HG03103 (cell line): ENCODE measurements around the gene CCDC83.
A peak's percentile ranks its signal among the peaks of the same experiment; 100 is the strongest.
"Not testable (repeated sequence)": the region's sequence is repeated elsewhere in the genome, so short reads cannot be mapped to it uniquely, and the experiment has no call there.

Experiments
- ATAC-seq: cut with Tn5 transposase; IDR thresholded peaks from one replicate; pipeline ENCODE4 v1.9.1; 2021; ENCODE audit warnings: low read depth; ENCODE audit not compliant: unreplicated experiment

The CCDC83 gene

DNA sequence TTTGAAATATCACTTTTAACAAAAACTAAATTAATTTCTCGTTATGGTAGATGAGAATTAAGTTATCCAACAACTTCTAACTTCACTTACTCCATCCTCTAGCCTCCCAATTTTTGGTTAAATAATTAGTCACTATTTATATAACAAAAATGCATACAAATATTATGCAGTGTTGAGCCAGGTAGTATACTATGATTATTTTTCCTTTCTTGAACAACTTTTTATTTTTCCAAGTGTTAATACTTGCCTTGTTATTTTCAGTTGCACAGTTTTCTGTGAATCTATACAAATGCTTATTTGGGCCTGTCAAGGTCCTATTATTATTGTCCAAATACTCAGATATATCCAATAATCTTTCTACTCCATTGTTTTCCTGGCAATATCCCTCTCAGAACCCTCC is 19.9 kb upstream of the CCDC83 start:
- no peak for ATAC-seq

DNA sequence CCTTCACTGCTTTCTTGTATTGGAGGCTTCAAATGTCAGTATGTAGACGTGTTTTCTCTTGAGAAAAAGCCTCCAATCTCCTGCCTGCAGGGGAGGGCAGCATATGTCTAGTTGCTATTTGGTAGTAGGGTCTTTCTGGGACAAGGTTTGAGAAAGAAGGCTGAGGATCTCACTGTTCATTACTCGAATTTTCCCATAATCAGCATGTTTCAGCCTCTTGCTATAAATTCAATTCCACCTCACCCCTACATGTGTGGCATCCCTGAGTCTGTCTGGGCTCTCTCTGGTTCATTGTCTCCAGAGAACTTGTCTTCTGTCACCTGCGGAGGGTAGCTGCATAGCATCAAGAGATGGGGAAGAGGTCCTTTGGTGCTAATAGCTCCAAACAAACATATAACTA is 19.5 kb upstream of the CCDC83 start:
- no peak for ATAC-seq

DNA sequence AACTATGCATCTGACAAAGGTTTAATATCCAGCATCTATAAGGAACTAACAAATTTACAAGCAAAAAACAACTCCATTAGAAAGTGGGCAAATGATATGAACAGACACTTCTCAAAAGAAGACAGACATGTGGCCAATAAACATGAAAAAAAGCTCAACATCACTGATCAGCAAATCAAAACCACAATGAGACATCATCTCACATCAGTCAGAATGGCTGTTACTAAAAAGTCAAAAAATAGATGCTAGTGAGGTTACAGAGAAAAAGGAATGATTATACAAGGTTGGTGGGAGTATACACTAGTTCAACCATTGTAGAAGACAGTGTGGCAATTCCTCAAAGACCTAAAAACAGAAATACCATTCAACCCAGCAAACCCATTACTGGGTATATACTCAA is 14.3 kb upstream of the CCDC83 start:
- ATAC-seq = not testable (repeated sequence)

DNA sequence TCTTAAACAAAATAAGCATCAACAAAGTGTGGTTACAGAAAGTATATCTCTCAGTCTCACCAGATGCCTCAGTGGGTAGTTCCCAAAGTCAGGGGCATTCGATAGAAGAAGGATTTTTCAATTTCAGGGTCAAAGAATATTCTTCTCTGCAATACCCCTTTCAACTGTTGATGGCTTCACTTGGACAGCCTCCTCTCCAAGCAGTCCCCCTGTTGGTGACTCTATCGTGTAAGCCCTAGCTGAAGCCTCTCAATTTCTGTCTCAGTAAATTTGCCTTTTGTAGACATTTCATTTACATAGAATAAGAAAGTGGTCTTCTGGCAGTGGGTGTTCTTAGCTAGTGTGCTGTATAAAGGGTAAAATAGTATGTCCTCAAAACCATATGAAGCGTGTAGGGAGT is 11.3 kb upstream of the CCDC83 start:
- no peak for ATAC-seq

DNA sequence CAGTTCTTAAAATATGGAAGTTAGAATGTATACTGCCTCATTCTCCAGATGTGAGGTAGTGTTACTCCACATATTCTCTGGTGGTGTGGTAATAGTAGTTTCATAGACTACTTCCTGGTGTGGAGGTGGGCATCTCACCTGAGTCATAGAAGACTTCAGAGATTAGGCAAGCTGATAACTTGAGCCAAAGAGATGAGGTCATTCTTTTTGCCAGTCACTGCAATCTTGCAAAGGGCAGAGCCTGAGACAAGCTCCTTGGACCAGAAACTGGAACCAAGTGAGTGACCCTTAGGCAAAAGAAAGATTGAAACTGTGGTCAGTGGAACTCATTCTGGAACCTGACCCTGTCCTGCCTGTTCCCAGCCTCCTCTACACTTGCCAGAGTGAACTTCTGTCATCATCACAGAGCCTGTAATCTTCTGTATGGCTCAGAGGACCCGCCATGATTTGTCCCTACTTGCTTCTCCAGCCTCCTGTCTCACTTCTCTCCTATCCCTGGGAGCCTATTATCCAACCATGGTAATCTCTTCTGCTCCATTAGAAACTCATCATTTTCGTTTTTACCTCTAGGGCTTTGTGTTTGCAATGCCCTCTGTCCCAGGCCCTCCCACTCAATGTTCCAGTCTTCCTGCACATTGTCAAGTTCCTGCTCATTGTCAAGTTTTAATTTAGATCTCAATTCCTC is 10.6 kb upstream of the CCDC83 start:
- ATAC-seq = no peak

DNA sequence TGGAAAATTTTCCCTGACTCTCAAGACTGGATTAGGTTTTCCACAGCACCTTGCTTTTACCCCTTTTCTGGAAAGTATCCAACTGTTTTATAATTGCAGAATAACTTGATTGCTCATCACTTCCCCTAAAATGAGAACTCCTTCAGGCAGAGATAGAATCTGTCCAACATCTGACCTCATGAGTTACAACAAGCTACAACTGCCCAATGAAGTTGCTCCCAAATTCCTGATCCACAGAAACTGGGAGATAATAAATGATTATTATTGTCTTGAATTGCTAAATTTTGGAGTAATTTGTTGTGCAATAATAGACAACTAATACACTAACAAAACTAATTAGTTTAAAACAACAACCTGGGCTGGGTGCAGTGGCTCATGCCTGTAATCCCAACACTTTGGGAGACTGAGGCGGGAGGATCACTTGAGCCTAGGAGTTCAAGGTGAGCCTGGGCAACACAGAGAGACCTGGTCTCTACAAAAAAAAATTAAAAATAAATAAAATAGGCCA is 10.0 kb upstream of the CCDC83 start:
- ATAC-seq = no peak

DNA sequence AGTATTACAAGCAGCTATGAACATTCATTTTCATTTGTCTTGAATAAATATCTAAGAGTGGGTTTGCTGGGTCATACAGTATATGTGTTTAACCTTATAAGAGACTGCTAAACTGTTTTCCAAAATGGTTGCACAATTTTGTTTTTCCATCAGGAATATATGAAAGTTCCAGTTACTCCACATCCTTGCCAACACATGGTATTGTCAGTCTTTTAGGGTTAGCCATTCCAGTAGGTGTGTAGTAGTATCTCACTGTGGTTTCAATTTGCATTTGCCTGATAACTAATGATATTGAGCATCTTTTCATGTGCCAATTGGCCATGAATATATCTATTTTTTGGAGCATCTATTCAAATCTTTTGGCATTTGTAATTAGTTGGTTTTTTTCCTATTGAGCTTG is 7.7 kb upstream of the CCDC83 start:
- no peak for ATAC-seq

DNA sequence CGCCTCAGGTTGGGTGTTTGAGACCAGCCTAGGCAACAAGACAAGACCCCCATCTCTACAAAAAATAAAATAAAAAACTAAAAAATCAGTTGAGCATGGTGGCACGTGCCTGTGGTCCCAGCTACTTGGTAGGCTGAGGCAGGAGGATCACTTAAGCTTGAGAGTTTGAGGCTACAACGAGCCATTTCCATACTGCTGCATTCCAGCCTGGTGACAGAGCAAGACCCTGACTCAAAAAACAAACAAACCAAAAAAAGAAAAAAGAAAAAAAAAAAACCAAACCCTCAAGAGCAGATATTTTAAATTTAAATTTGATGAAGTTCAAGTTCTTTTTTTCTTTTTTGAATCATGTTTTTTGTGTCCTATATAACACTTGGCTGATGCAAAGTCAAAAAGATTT is 7.2 kb upstream of the CCDC83 start:
- ATAC-seq = no peak

DNA sequence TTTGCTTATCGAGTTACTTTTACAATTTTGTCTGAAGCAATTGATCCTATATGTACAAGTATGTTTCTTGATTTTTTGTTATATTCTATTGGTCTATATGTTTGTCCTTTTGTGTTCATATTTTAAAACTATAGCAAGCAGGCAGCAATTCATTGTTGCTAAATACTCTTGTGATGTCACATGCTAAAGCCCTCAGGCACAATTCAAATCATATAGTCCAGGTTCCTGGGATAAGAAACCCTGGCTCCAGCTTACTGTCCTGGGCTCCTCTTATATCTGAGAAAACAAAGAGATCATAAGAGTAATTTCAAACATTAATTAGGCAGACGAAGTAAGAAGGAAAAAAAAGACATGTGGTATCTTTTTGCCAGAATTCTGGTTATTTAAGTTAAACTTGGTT is 6.6 kb upstream of the CCDC83 start:
- ATAC-seq = no peak

DNA sequence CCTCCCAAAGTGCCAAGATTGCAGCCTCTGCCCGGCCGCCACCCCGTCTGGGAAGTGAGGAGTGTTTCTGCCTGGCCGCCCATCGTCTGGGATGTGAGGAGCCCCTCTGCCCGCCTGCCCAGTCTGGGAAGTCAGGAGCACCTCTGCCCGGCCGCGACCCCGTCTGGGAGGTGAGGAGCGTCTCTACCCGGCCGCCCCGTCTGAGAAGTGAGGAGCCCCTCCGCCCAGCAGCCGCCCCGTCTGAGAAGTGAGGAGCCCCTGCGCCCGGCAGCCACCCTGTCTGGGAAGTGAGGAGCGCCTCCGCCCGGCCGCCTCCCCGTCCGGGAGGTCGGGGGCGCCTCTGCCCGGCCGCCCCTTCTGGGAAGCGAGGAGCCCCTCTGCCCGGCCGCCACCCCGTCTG is 2.4 kb upstream of the CCDC83 start:
- ATAC-seq = not testable (repeated sequence)

DNA sequence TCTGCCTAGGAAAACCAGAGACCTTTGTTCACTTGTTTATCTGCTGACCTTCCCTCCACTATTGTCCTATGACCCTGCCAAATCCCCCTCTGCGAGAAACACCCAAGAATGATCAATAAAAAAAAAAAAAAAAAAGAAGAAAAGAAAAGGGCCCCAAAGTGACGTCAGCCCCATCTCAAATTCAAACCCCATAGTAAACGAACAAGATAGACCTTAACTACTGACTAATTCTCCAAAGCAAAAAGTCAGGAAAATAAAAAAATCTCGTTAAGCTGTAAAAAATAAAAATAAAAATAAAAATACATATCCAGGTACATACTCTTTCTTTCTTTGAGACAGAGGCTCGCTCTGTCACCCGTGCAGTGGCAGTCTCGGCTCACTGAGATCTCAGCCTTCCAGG is 1.6 kb upstream of the CCDC83 start:
- not testable (repeated sequence) for ATAC-seq

DNA sequence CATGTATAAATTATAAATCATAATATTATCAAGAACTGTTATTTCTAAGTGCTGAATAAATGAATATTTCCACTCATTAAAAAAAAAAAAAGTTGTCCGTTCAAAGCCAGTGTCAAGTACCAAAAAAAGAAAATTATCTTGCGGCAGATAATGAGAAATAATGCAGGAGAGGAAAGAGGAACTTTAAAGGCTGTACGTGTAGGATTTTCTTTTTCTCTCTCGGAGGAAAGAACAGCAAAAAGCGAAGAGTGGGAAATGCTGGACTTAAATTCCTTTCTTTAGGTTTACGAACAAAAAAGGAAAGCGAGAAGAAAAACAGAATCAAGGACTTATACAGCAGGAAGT is 999 bp upstream of the CCDC83 start:
- ATAC-seq = no peak

DNA sequence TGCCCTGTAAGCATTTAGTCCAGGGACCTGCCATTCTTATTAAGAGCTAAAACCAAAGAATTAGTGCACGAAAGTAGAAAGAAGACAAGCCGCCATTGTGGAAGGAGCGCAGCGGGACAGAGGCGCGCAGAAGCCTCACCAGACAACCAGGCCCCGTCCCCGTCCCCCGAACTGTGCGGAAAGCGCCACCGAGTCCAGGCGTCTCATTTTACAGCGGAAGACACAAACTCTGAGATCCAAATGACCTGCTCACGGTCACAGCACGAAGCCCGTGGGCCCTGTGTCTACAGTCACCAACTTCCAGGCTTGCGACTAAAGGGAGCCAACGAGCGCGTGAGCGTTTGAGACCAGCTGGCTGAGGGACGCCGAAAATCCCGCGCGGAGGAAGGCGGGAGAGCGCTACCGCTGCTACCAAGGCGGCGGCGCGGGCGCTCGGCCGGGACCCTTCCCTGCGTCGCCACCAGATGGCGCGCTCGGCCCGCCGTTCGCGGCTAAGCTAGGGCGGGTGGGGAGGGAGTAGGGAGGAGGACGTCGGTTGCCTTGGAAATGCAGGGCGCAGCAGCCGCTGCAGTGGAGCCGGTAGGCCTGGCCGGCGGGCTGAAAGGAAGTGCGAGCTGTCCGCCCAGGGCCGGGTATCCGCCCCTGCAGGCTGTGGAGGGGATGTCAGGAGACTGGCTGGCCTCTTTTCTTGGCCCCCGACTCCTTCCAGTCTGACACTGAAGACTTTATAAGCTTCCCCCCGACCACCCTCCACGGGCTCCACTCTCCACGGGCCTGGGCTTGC is 434 bp upstream of the CCDC83 start:
- ATAC-seq = peak; percentile 99

DNA sequence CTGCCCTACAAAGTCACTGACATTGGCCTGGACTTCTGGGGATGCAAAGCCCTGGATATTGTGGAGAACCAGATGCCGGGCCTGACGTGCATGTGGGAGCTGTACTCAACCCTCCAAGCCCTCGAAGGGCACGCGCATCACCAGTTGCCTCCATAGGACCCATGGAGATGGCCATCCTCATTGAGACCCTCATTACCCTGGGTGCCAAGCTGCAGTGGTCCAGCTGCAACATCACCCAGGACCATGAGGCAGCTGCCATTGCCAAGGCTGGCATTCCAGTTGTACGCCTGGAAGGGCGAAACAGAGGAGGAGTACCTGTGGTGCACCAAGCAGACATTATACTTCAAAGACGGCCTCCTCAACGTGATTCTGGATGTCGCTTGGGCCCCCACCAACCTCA is 1.9 kb downstream of the CCDC83 start:
- no peak for ATAC-seq

DNA sequence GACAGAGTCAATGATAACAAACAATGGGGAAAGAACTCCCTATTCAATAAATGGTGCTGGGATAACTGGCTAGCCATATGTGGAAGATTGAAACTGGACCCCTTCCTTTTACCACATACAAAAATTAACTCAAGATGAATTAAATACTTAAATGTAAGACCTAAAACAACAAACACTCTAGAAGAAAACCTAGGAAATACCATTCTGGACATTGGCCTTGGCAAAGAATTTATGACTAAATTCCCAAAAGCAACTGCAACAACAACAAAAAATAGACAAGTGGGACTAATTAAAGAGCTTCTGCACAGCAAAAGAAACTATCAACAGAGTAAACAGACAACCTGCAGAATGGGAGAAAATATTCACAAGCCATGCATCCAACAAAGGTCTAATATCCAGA is 4.4 kb downstream of the CCDC83 start:
- not testable (repeated sequence) for ATAC-seq

DNA sequence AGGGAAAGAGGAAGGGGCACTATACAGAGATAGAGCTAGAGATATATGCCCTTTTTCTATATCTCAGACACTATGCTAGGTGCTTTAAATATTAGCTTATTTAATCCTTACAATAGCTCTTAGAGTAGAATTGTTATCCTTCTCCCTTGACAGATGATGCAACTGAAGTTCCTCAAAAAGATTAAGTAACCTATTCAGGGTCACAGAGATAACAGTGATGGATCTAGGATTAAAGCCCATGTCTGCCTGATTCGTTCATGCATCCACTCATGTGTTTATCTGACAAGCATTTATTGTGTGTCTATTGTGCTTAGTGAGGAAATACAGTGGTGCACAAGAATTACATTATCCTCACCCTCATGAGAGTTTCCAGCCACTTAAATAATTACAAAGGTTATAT is 8.7 kb downstream of the CCDC83 start:
- no peak for ATAC-seq

DNA sequence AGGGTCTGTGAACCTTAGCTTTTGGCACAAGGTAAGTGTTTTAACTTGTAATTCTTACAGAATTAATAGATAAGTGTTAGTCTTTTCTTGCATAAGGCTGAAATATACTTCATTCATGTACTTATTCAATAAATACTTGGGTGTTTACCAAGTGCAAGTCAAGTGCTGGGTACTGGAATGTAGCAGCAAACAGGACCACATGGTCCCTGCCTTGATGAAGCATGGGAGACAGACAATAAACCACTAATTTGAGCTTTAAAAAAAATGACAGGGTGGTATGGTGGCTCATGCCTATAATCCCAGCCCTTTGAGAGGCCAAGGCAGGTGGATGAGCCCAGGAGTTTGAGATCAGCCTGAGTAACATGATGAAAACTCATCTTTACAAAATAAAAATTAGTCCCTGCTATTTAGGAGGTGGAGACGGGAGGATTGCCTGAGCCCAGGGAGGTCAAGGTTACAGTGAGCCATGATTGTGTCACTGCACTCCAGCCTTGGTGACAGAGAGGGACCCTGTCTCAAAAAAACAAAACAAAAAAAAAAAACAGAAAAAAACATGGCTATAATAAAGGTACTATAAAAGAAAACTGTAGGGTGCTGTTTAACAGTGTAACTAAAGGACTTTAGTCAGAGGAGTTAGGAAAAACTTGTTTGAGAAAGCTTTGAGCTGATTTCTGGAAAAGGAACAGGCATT is 11.1 kb downstream of the CCDC83 start:
- ATAC-seq = no peak

DNA sequence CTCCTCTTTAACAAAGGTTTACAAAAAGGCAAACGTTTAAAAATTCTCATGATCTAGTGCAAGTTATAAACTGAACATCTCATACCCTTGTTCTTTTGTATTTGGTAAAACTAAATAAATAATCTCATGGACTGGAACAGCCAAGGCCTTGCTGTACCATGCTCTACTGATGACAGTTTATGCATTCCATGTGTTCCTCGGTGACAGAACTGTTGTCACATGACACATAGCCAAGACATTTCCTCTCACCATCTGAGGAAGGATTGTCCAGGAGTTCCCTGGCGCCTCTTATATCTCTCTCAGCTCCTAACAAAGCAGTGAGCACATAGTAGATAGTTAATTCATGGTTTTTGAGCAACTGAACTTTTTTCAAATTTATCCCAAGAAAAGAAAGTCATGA is 12.6 kb downstream of the CCDC83 start:
- ATAC-seq = no peak

DNA sequence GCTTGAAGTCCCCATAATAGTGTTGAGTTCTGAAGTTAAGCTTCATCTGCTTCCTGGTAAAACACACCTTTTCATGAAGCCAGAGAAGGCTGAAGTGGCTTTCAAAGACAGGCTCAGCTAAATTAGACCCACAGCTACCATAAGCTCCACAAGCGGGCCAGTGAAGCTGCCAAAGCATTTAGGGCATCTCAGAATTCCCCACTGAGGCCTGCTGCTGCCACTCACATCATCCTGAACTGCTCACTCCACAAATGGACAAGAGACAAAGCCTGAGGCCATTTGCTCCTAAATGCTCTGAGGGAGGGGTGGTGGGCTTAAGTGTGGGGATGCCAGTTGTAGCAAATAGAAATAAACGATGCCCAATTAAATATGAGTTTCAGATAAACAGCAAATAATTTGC is 14.6 kb downstream of the CCDC83 start:
- ATAC-seq = no peak

DNA sequence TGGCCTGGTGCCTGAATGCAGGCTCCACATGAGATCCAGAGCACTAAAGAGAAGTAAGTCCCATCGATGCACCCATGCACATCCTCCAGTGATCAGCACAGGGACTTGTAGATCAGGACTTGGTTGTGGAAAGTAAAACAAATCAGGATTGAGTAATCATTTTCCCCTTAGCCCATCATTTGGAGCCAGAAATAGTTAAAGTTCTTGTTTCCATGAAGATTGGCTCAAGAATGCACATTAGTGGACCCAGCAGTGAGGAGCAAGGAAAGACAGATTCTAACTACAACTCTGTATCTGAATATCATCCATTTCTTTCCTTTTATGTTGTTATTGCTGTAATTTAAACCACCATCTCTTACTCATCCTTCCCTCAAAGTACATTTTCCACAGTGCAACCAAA is 19.1 kb downstream of the CCDC83 start:
- no peak for ATAC-seq

DNA sequence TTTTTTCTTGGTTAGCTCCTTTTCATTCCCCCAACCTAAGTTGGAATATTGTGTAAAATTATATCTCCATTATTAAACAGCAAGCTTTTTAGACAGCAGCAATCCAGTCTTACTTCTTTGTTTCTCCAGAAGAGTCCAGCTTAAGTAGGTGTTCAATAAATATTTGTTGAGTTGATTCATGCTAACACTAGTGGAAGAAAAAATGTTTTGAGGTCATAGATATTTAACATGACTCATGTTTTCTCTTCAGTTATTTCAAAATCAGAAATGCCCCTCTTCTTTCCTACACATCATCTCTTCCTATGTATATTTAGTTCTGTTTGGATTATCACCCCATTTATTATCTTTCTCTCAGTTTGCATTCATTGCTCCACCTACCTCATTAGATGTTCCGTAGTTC is 20.3 kb downstream of the CCDC83 start:
- no peak for ATAC-seq

DNA sequence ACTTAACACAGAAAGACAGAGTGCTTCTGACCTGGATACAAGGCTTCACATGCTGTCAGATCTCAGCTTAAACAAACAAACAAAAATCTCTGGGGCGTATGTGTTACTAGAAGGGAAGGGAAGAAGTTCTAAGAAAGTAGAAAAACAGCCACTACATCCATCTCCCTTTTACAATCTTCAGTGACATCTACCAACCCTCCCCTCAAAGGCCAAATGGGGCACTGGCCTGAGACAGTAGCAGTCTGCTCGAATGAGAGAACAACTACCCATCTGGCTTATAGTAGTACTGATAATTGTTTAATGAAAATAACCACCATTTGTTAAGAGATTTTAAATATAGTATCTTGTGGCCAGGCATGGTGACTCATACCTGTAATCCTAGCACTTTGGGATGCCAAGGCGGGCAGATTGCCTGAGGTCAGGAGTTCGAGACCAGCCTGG is 29.4 kb downstream of the CCDC83 start:
- ATAC-seq = no peak
